Fibroblast of lung (primary cell): ENCODE measurements around the gene HPS3. TPM values are rescaled to one million over a fixed set of nuclear protein-coding genes. Genes with fewer than 3 reads are reported as not detected.

Source experiments
- DNase-seq, 2 donors: peaks; one replicate each; pipeline versions ENCODE4 v3.0.0 to v3.0.0-alpha.2; 2010; ENCODE audit warnings: low read depth in 2 of 2
- H2AFZ ChIP-seq: 2 replicates; pipeline ENCODE4 v1.5.1; 2012; ENCODE audit warnings: low read length, control low read depth, inconsistent platforms
- H3K27ac ChIP-seq: 2 replicates; pipeline ENCODE4 v1.5.1; 2011; ENCODE audit warnings: low read length, control low read depth; ENCODE audit not compliant: insufficient read depth
- H3K27me3 ChIP-seq: 2 replicates; pipeline ENCODE4 v1.5.1; 2011; ENCODE audit warnings: mild to moderate bottlenecking, low read length; ENCODE audit not compliant: control insufficient read depth, insufficient read depth
- H3K36me3 ChIP-seq: 2 replicates; pipeline ENCODE4 v1.5.1; 2011; ENCODE audit warnings: low read length; ENCODE audit not compliant: control insufficient read depth, insufficient read depth
- H3K4me1 ChIP-seq: 2 replicates; pipeline ENCODE4 v1.5.1; 2011; ENCODE audit warnings: low read length; ENCODE audit not compliant: control insufficient read depth, insufficient read depth; ENCODE audit errors: extremely low read depth
- H3K4me2 ChIP-seq: 2 replicates; pipeline ENCODE4 v1.5.1; 2011; ENCODE audit warnings: low read length, control low read depth; ENCODE audit not compliant: insufficient read depth; ENCODE audit errors: extremely low read depth
- H3K4me3 ChIP-seq, 4 experiments: fragments of 200-600 bp in 1 of 4; sonication (generic) in 1 of 4; replicated peaks in 1 of 4; 2 replicates each; pipeline ENCODE4 v1.5.1; 2011 to 2016; ENCODE audit warnings: low read length in 4 of 4, low read depth in 3 of 4, mild to moderate bottlenecking in 3 of 4, control low read depth in 2 of 4, inconsistent platforms in 1 of 4, mixed read lengths in 1 of 4; ENCODE audit not compliant: insufficient read depth in 1 of 4; ENCODE audit errors: control extremely low read depth in 1 of 4
- H3K79me2 ChIP-seq: 2 replicates; pipeline ENCODE4 v1.5.1; 2012; ENCODE audit warnings: mild to moderate bottlenecking, low read length, inconsistent platforms; ENCODE audit not compliant: control insufficient read depth, insufficient read depth
- H3K9ac ChIP-seq: 2 replicates; pipeline ENCODE4 v1.5.1; 2011; ENCODE audit warnings: mild to moderate bottlenecking, low read length, control low read depth; ENCODE audit not compliant: insufficient read depth
- H3K9me3 ChIP-seq: 2 replicates; pipeline ENCODE4 v1.5.1; 2012; ENCODE audit warnings: low read depth, low read length; ENCODE audit not compliant: control insufficient read depth, insufficient read depth
- H4K20me1 ChIP-seq: 2 replicates; pipeline ENCODE4 v1.5.1; 2011; ENCODE audit warnings: low read length; ENCODE audit not compliant: control insufficient read depth, insufficient read depth; ENCODE audit errors: extremely low read depth
- EZH2 ChIP-seq: IDR thresholded peaks from 2 replicates; pipeline ENCODE4 v1.5.1; 2012; ENCODE audit warnings: low read length, control low read depth, mild to moderate bottlenecking; ENCODE audit errors: missing control alignments
- polyA plus RNA-seq, 2 donors: library from polyadenylated mRNA; depleted of rRNA in 1 of 2; stranded (reverse) in 1 of 2; unstranded in 1 of 2; fragments of >200 nt; gene quantifications; 2 replicates each; pipeline ENCODE4 v1.2.1, GENCODE V29; 2011 to 2012; ENCODE audit warnings: missing spikeins in 1 of 2
- total RNA-seq: library from RNA; depleted of rRNA; stranded (reverse); fragments of >200 nt; gene quantifications from 2 replicates; pipeline ENCODE4 v1.2.1, GENCODE V29; 2014
- TF ChIP-seq, protein P1 (sequence below), 2 donors: IDR thresholded peaks in 1 of 2; conservative IDR thresholded peaks in 1 of 2; 1 replicate in 1 of 2; 2 replicates in 1 of 2; pipeline ENCODE4 v1.5.1; 2011 to 2012; ENCODE audit warnings: low read length in 2 of 2, control low read depth in 1 of 2, inconsistent platforms in 1 of 2, low read depth in 1 of 2, mild to moderate bottlenecking in 1 of 2

Gene HPS3
- total and polyA plus RNA-seq, 2 donors (not counting 1 experiment from before 2014, with no cell fraction given), result 31.0 to 33.4 TPM

DNA sequence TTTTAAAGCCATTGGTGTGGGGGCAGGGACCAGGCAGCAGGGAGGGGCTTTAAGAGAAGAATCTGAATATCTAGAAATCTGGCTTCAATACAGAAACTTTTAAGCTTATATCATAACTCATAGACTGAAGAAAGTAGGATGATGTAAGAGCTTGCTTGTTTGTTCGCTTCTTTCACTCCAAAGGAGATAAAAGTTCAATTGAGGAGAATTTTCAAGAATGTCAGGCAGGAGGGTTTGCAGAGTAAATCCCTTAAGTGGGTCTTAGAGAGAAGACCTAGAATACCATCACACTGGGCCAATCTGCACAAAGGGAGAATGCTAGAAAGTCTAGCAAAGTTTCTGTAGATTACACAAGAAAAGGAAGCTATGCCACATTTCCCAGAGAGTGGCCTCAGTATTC is 39.0 kb upstream of the HPS3 start:
- no peak overlapping the region for H3K4me2 ChIP-seq
- H3K36me3 ChIP-seq, result no peaks in the 10 kb centered on the region
- TF ChIP-seq, protein P1, sequence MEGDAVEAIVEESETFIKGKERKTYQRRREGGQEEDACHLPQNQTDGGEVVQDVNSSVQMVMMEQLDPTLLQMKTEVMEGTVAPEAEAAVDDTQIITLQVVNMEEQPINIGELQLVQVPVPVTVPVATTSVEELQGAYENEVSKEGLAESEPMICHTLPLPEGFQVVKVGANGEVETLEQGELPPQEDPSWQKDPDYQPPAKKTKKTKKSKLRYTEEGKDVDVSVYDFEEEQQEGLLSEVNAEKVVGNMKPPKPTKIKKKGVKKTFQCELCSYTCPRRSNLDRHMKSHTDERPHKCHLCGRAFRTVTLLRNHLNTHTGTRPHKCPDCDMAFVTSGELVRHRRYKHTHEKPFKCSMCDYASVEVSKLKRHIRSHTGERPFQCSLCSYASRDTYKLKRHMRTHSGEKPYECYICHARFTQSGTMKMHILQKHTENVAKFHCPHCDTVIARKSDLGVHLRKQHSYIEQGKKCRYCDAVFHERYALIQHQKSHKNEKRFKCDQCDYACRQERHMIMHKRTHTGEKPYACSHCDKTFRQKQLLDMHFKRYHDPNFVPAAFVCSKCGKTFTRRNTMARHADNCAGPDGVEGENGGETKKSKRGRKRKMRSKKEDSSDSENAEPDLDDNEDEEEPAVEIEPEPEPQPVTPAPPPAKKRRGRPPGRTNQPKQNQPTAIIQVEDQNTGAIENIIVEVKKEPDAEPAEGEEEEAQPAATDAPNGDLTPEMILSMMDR (conservative IDR thresholded peaks at IDR 0.05 in 1 of 2, IDR thresholded peaks at IDR 0.05 in 1 of 2; ENCODE audit: low read depth in 1 of 2, low read length in 2 of 2), result no peak
- no peak for TF ChIP-seq EZH2
- no peak for DNase-seq
- H3K9ac ChIP-seq, result no peak overlapping the region
- H3K4me3 ChIP-seq, result no peak overlapping the region
- H3K27ac ChIP-seq, result no peak overlapping the region
- H3K4me1 ChIP-seq, result peaks cover under 1% of the 10 kb centered on the region
- H4K20me1 ChIP-seq, result no peaks in the 10 kb centered on the region
- peaks cover 5% of the 10 kb centered on the region for H3K79me2 ChIP-seq
- no peaks in the 10 kb centered on the region for H3K9me3 ChIP-seq
- H3K27me3 ChIP-seq, result no peaks in the 10 kb centered on the region
- H2AFZ ChIP-seq, result no peak overlapping the region

DNA sequence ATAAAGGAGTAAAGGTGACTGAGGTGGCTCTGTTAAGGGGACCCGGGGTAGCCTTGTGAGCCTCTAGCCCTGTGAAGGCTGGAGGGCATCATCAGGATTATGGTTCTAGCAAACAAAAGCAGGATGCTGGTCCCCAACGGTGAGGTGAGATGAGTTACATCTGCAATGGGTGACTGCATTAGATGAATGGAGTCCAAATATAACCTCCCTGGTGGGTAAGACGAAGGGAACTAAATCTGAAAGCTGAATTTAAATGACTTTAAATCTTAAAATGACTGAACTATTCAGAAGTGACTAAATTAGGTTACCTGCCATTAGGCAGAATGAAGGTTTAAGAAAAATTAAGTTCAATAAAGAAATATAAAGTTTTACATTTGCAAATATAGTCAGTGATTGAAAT is 38.5 kb upstream of the HPS3 start:
- TF ChIP-seq, protein P1 (conservative IDR thresholded peaks at IDR 0.05 in 1 of 2, IDR thresholded peaks at IDR 0.05 in 1 of 2; ENCODE audit: low read depth in 1 of 2, low read length in 2 of 2), result no peak
- no peak for TF ChIP-seq EZH2

DNA sequence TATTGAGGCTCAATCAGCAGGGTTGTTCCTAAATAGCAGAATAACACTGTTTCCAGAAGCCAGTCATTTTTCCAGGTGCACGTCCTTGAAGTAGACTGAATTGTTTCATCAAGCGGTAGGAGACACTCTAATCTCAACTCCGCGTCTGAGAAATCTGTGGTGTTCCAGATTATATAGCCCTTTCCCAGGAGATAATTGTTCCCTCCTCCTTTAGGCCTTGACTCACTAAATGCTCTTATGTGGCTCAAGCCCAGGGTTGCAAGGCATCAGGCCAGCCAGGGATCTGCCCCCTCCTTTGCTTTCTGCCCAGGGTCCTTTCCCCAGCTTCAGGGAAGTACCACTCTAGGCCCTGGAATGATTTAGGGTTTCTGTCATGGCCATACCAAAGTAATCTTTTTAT is 37.5 kb upstream of the HPS3 start:
- no peak for DNase-seq
- no peaks in the 10 kb centered on the region for H4K20me1 ChIP-seq
- H3K9me3 ChIP-seq, result no peaks in the 10 kb centered on the region
- TF ChIP-seq, protein P1 (conservative IDR thresholded peaks at IDR 0.05 in 1 of 2, IDR thresholded peaks at IDR 0.05 in 1 of 2; ENCODE audit: low read depth in 1 of 2, low read length in 2 of 2), result no peak
- no peak for TF ChIP-seq EZH2
- no peak overlapping the region for H3K4me3 ChIP-seq
- no peak overlapping the region for H2AFZ ChIP-seq
- H3K36me3 ChIP-seq, result no peaks in the 10 kb centered on the region
- no peaks in the 10 kb centered on the region for H3K4me1 ChIP-seq
- H3K4me2 ChIP-seq, result no peak overlapping the region
- H3K27ac ChIP-seq, result no peak overlapping the region
- H3K27me3 ChIP-seq, result no peaks in the 10 kb centered on the region
- H3K79me2 ChIP-seq, result no peaks in the 10 kb centered on the region
- H3K9ac ChIP-seq, result no peak overlapping the region

More for the DNA sequence above, 38.5 kb upstream of the HPS3 start:
- peaks cover 2% of the 10 kb centered on the region for H3K79me2 ChIP-seq
- no peaks in the 10 kb centered on the region for H3K27me3 ChIP-seq
- no peak overlapping the region for H3K4me3 ChIP-seq
- H3K9ac ChIP-seq, result no peak overlapping the region
- H3K36me3 ChIP-seq, result no peaks in the 10 kb centered on the region
- H4K20me1 ChIP-seq, result no peaks in the 10 kb centered on the region
- no peaks in the 10 kb centered on the region for H3K9me3 ChIP-seq
- H3K4me1 ChIP-seq, result no peaks in the 10 kb centered on the region
- no peak for DNase-seq
- H3K27ac ChIP-seq, result no peak overlapping the region
- no peak overlapping the region for H2AFZ ChIP-seq
- no peak overlapping the region for H3K4me2 ChIP-seq
